ENCODE results near the gene DDX59. TPM values are rescaled to one million over a fixed set of nuclear protein-coding genes. Genes with fewer than 3 reads are reported as not detected.

DDX59 gene
- total RNA-seq, 2 donors from 2014 or later: 19.5 to 28.1 TPM

GRCh38 chr1:200694738-200695137, 25.0 kb upstream of the DDX59 start:
- Histone ChIP-seq H3K4me1 (replicated peaks) (no peaks in the 10 kb centered on the region), H3K9me3 (no peaks in the 10 kb centered on the region), H3K36me3 (no peaks in the 10 kb centered on the region), H3K27ac (no peak overlapping the region), H3K27me3 (replicated peaks; ENCODE audit: insufficient read depth) (no peaks in the 10 kb centered on the region), H3K4me3 (no peak overlapping the region)
- WGBS: 35% methylated on average over 3 of the region's 3 CpGs
- no peak for DNase-seq (ENCODE audit: low spot score)
- TF ChIP-seq POLR2A (IDR thresholded peaks at IDR 0.05): no peak
- TF ChIP-seq CTCF (IDR thresholded peaks at IDR 0.05): no peak
- TF ChIP-seq POLR2AphosphoS5 (IDR thresholded peaks at IDR 0.05): no peak
- intact Hi-C loops (cut with DNase I): no loop called here

- Histone ChIP-seq H3K4me3 (no peak overlapping the region), H3K27ac (no peak overlapping the region), H3K9me3 (no peaks in the 10 kb centered on the region), H3K36me3 (no peaks in the 10 kb centered on the region), H3K4me1 (replicated peaks) (no peaks in the 10 kb centered on the region), H3K27me3 (replicated peaks; ENCODE audit: insufficient read depth) (no peaks in the 10 kb centered on the region)
- TF ChIP-seq POLR2AphosphoS5 (IDR thresholded peaks at IDR 0.05) (no peak), POLR2A (IDR thresholded peaks at IDR 0.05) (no peak), CTCF (IDR thresholded peaks at IDR 0.05) (no peak)
- DNase-seq (ENCODE audit: low spot score): no peak
- intact Hi-C loops (cut with DNase I): no loop called here
Measured at GRCh38 chr1:200693327-200693726, 23.6 kb upstream of the DDX59 start.

GRCh38 chr1:200692316-200692715, 22.6 kb upstream of the DDX59 start:
- no peak for TF ChIP-seq CTCF (IDR thresholded peaks at IDR 0.05)
- TF ChIP-seq POLR2AphosphoS5 (IDR thresholded peaks at IDR 0.05): no peak
- TF ChIP-seq POLR2A (IDR thresholded peaks at IDR 0.05): no peak
- Histone ChIP-seq H3K4me1 (replicated peaks) (no peaks in the 10 kb centered on the region), H3K4me3 (no peak overlapping the region), H3K9me3 (no peaks in the 10 kb centered on the region), H3K27ac (no peak overlapping the region), H3K27me3 (replicated peaks; ENCODE audit: insufficient read depth) (no peaks in the 10 kb centered on the region), H3K36me3 (no peaks in the 10 kb centered on the region)
- DNase-seq (ENCODE audit: low spot score): no peak
- intact Hi-C loops (cut with DNase I): no loop called here
- WGBS: 64% methylated on average over 1 of the region's 1 CpG

GRCh38 chr1:200686620-200687019, 16.9 kb upstream of the DDX59 start:
- WGBS: 58% methylated on average over 2 of the region's 2 CpGs
- Histone ChIP-seq H3K9me3 (no peaks in the 10 kb centered on the region), H3K36me3 (no peaks in the 10 kb centered on the region), H3K4me1 (replicated peaks) (no peaks in the 10 kb centered on the region), H3K4me3 (no peak overlapping the region), H3K27ac (no peak overlapping the region), H3K27me3 (replicated peaks; ENCODE audit: insufficient read depth) (no peaks in the 10 kb centered on the region)
- DNase-seq (ENCODE audit: low spot score): no peak
- TF ChIP-seq POLR2A (IDR thresholded peaks at IDR 0.05): no peak
- no peak for TF ChIP-seq POLR2AphosphoS5 (IDR thresholded peaks at IDR 0.05)
- TF ChIP-seq CTCF (IDR thresholded peaks at IDR 0.05): no peak
- intact Hi-C loops (cut with DNase I): no loop called here

GRCh38 chr1:200684015-200684414, 14.3 kb upstream of the DDX59 start:
- TF ChIP-seq CTCF (IDR thresholded peaks at IDR 0.05) (no peak), POLR2AphosphoS5 (IDR thresholded peaks at IDR 0.05) (no peak), POLR2A (IDR thresholded peaks at IDR 0.05) (no peak)
- 68% methylated on average over 4 of the region's 4 CpGs for WGBS
- Histone ChIP-seq H3K36me3 (no peaks in the 10 kb centered on the region), H3K27ac (no peak overlapping the region), H3K27me3 (replicated peaks; ENCODE audit: insufficient read depth) (no peaks in the 10 kb centered on the region), H3K4me1 (replicated peaks) (no peaks in the 10 kb centered on the region), H3K9me3 (no peaks in the 10 kb centered on the region), H3K4me3 (no peak overlapping the region)
- no peak for DNase-seq (ENCODE audit: low spot score)
- intact Hi-C loops (cut with DNase I): no loop called here

Measured in prostate gland (tissue), 2 donors.